ENCODE measurements around the gene ZNF541.

GRCh38 chr19:47600246-47601179, 27.6 kb upstream of the ZNF541 start:
- TF ChIP-seq, protein P1, sequence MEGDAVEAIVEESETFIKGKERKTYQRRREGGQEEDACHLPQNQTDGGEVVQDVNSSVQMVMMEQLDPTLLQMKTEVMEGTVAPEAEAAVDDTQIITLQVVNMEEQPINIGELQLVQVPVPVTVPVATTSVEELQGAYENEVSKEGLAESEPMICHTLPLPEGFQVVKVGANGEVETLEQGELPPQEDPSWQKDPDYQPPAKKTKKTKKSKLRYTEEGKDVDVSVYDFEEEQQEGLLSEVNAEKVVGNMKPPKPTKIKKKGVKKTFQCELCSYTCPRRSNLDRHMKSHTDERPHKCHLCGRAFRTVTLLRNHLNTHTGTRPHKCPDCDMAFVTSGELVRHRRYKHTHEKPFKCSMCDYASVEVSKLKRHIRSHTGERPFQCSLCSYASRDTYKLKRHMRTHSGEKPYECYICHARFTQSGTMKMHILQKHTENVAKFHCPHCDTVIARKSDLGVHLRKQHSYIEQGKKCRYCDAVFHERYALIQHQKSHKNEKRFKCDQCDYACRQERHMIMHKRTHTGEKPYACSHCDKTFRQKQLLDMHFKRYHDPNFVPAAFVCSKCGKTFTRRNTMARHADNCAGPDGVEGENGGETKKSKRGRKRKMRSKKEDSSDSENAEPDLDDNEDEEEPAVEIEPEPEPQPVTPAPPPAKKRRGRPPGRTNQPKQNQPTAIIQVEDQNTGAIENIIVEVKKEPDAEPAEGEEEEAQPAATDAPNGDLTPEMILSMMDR (IDR thresholded peaks at IDR 0.05 in 8 of 11, conservative IDR thresholded peaks at IDR 0.05 in 3 of 11): peak in 6 of 11 experiments; percentile 5 to 49 (median 18)
- TF ChIP-seq POLR2AphosphoS5 (IDR thresholded peaks at IDR 0.05) (peak; percentile 94 to 97 (median 95)), POLR2A (IDR thresholded peaks at IDR 0.05) (peak; percentile 34 to 89 (median 59))
